Lower lobe of right lung (tissue), 2 donors: ENCODE data around the gene PHF14. TPM values are rescaled to one million over a fixed set of nuclear protein-coding genes. Genes with fewer than 3 reads are reported as not detected.

Source experiments
- ATAC-seq, 2 donors: fragments of 200-7000 bp; cut with Tn5 transposase; one replicate each; pipeline ENCODE4 v1.9.1; 2020 to 2022; ENCODE audit warnings: mild to moderate bottlenecking in 2 of 2, moderate library complexity in 2 of 2
- DNase-seq: peaks from one replicate; pipeline ENCODE4 v3.0.0-alpha.2; 2020
- H3K27ac ChIP-seq: fragments of 200-600 bp; one replicate; pipeline ENCODE4 v1.8.0; 2022
- H3K27me3 ChIP-seq: fragments of 200-600 bp; one replicate; pipeline ENCODE4 v1.8.0; 2022; ENCODE audit warnings: low read depth
- H3K36me3 ChIP-seq: fragments of 200-600 bp; one replicate; pipeline ENCODE4 v1.8.0; 2022; ENCODE audit warnings: mild to moderate bottlenecking
- H3K4me1 ChIP-seq: fragments of 200-600 bp; one replicate; pipeline ENCODE4 v1.8.0; 2022
- H3K4me3 ChIP-seq: fragments of 200-600 bp; one replicate; pipeline ENCODE4 v1.8.0; 2022; ENCODE audit warnings: mild to moderate bottlenecking
- H3K9me3 ChIP-seq: fragments of 200-600 bp; one replicate; pipeline ENCODE4 v1.8.0; 2022
- CTCF ChIP-seq: fragments of 200-600 bp; IDR thresholded peaks from one replicate; pipeline ENCODE4 v1.8.0; 2022; ENCODE audit warnings: antibody characterized with exemption, mild to moderate bottlenecking
- intact Hi-C: fragments of 100-400 bp; cut with DNase I; formaldehyde crosslinking; loops from one replicate; pipeline ENCODE4 v1.11.0; 2022
- total RNA-seq: library from RNA; stranded (reverse); fragmentation: NEBNext Ultra II Directional; extraction: Animal tissue kit (Norgen Biotek cat#: 25700); gene quantifications from one replicate; pipeline ENCODE4 v1.2.1, GENCODE V29; 2021
- donor health status: DM: no; HTN: yes; CAD: no; lungs with severe emphysema.

The PHF14 gene
- total RNA-seq, 1 donor from 2014 or later: 27.9 TPM

- intact Hi-C loops: no loop called here
- Histone ChIP-seq H3K9me3 (no peaks in the 10 kb centered on the region), H3K36me3 (no peaks in the 10 kb centered on the region), H3K4me3 (no peak overlapping the region), H3K4me1 (no peaks in the 10 kb centered on the region), H3K27me3 (no peaks in the 10 kb centered on the region), H3K27ac (no peak overlapping the region)
- no peak for TF ChIP-seq CTCF
- DNase-seq (no peak), ATAC-seq (no peak)
Measured at GRCh38 chr7:11206177-11206899, 232.7 kb downstream of the PHF14 start.

GRCh38 chr7:11207565-11207964, 233.9 kb downstream of the PHF14 start:
- H3K36me3 ChIP-seq: no peaks in the 10 kb centered on the region
- intact Hi-C loops: no loop called here
- no peak for ATAC-seq
- no peaks in the 10 kb centered on the region for H3K9me3 ChIP-seq
- DNase-seq: no peak
- no peak for TF ChIP-seq CTCF
- H3K27me3 ChIP-seq: no peaks in the 10 kb centered on the region
- H3K4me3 ChIP-seq: no peak overlapping the region
- H3K27ac ChIP-seq: no peak overlapping the region
- peaks cover 4% of the 10 kb centered on the region for H3K4me1 ChIP-seq

- DNase-seq (no peak), ATAC-seq (no peak)
- H3K27ac ChIP-seq: no peak overlapping the region
- H3K4me1 ChIP-seq: peaks cover 11% of the 10 kb centered on the region
- no peaks in the 10 kb centered on the region for H3K36me3 ChIP-seq
- H3K27me3 ChIP-seq: no peaks in the 10 kb centered on the region
- intact Hi-C loops: no loop called here
- no peak overlapping the region for H3K4me3 ChIP-seq
- TF ChIP-seq CTCF: no peak
- no peaks in the 10 kb centered on the region for H3K9me3 ChIP-seq
Measured at GRCh38 chr7:11208883-11209465, 235.3 kb downstream of the PHF14 start.

- Histone ChIP-seq H3K36me3 (no peaks in the 10 kb centered on the region), H3K4me3 (no peak overlapping the region), H3K4me1 (peaks cover 11% of the 10 kb centered on the region), H3K27me3 (no peaks in the 10 kb centered on the region), H3K9me3 (no peaks in the 10 kb centered on the region), H3K27ac (no peak overlapping the region)
- ATAC-seq (no peak), DNase-seq (no peak)
- intact Hi-C loops: no loop called here
- TF ChIP-seq CTCF: no peak
Measured at GRCh38 chr7:11210374-11210773, 236.7 kb downstream of the PHF14 start.

GRCh38 chr7:11212080-11212711, 238.5 kb downstream of the PHF14 start:
- no peak for DNase-seq
- Histone ChIP-seq H3K27ac (no peak overlapping the region), H3K27me3 (no peaks in the 10 kb centered on the region), H3K9me3 (no peaks in the 10 kb centered on the region), H3K4me1 (peaks cover 11% of the 10 kb centered on the region), H3K4me3 (no peak overlapping the region), H3K36me3 (no peaks in the 10 kb centered on the region)
- peak; percentile 74 to 82 for ATAC-seq
- intact Hi-C loops: no loop called here
- peak; percentile 87 for TF ChIP-seq CTCF
